GM21423 (cell line): ENCODE data around the gene UNC79.

ENCODE experiments used
- ATAC-seq: cut with Tn5 transposase; IDR thresholded peaks from one replicate; pipeline ENCODE4 v1.9.1; 2021; ENCODE audit warnings: mild to moderate bottlenecking, moderate library complexity; ENCODE audit not compliant: unreplicated experiment

UNC79 gene

GRCh38 chr14:93705513-93706156 lies 274.9 kb downstream of the UNC79 start:
- ATAC-seq = no peak

GRCh38 chr14:93706360-93706955 lies 275.7 kb downstream of the UNC79 start:
- no peak for ATAC-seq

- ATAC-seq = no peak
Observed at GRCh38 chr14:93707475-93707874, 276.7 kb downstream of the UNC79 start.

- no peak for ATAC-seq
Observed at GRCh38 chr14:93708311-93708734, 277.6 kb downstream of the UNC79 start.

DNA sequence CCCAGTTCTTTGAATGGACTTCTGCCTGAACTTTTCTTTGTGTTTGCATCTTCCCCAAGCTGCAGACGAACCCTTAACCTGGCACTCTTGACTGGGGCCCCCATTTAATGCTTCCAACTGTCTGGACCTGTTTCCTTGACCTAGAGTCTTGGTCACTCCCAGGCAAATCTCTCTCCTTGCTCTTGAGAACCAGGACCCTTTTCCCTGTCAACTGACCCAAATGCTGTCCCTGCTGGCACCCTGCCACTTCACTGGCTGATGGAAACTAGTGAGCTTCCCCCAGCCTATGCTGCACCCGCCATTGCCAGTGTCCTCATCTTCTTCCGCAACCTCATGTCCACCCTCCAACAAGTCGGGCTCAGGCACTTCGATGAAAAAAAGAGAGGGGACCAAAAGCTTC lies 278.1 kb downstream of the UNC79 start:
- no peak for ATAC-seq

GRCh38 chr14:93709249-93709648 lies 278.5 kb downstream of the UNC79 start:
- no peak for ATAC-seq

DNA sequence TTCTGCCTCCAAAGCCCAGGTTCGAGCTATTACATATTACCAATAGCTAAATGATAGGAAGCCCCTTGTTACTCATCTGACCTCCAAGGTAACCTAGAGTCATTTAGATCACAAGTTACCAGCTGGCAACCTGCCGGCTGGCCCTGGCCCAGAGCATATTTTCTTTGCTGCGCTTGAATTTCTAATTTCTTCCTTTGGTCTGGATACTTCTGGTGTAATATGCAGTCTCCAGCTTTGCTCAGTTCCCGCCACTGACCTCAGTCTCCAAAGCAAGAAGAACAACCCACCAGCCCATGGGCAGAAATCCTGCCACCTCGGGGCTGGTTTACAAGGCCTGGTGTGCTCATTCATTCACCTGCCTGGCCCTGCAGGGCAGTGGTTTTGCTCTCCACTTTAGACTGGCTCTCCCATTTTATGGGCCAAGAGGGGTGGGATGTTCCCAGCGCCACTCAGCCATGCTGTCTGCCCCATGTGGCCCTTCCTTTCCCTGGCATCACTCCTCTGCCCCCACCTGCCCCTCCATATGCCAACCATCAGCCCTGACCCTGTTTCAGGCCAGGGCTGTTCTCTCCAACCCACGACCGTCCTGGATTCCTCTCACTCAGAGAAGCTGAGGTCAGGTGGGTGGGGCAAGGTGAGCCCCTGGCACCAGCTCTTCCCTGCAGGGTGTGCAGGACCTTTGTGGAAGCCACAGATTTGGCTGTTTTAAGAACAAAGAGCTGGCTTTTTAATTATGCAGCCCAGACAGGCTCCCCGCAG lies 281.5 kb downstream of the UNC79 start:
- ATAC-seq = no peak

GRCh38 chr14:93712838-93713724 lies 282.3 kb downstream of the UNC79 start:
- ATAC-seq = no peak

DNA sequence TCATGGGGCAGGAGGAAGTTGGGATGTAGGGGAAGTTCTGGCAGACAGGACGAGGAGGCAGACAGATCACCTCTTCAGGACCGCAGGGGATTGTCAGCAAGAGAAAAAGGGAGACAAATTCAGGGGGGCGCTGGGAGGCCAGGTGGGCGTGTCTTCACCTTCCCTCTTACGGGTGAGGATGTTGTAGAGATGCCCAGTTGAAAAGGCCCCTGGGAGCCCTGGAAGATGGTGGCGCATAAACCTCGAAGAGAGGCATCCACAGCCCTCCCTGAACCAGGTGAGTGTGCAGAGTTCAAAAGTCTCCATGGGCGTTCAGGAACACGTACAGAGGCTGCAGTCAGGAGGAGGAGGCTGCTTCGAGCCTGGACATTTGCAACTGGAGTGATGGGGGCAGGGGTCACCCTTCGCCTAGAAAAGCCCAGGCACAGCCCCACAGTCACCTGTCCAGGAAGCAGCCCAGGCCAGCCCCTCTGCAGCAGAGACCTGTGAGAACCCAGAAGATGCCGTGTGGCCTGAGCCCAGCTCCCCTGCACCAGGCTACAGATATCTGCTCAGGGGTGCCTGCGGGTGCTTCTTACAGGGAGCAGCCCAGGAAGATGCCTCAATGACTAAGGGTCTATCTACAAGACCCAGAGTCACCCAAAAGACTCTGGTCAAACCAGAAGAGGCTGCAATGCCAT lies 283.1 kb downstream of the UNC79 start:
- no peak for ATAC-seq

DNA sequence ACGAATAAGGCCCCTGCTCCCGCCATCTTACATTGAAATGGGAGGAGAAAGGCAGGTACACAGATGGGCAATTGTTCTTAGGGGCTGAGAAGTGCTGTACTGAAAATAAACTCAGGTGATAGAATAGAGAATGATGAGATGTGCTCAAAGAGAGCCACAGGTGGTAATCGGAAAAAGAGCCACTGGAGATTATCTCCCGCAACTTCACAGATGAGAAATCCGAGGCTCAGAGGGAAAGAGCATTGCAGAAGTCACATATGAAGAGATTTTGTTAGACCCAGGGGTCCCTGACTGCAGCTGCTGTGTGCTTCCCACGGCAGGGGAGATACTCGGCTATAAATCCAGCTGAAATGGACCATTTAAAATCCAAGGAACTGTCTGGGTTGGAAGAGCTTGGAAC lies 283.9 kb downstream of the UNC79 start:
- no peak for ATAC-seq

- ATAC-seq = no peak
Observed at GRCh38 chr14:93715279-93715927, 284.7 kb downstream of the UNC79 start.

GRCh38 chr14:93716002-93716745 lies 285.4 kb downstream of the UNC79 start:
- no peak for ATAC-seq

GRCh38 chr14:93716746-93717667 lies 286.3 kb downstream of the UNC79 start:
- no peak for ATAC-seq

DNA sequence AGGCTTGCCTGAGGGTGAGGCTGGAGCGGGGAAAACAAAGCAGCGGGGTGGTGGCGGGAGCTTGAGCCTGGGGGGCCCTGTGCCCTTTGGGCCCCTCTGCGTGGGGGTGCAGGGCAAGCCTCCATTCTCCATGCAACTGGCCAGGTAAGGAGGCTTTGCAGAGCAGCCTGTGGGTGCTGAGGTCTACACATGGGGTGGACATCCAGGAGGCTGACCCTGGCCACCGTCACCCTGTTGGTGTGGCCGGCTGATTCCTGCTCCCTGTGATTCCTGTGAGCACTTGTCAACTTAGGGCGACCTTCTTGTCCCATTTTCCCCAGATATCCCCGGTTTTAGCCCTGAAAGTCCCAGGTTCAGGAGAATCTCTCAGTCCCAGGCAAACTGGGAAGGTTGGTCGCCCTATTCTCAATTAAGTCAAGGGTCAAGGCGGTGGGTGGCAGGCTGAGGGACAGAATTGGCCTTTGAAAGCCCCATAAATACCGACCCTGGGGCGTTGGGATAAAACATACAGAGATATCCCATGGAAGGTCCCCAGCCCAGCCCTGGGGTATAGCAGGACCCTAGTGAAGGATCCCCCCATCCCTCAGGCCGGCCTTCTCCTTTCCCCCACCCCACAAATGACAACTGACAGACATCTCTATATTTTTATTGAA lies 287.1 kb downstream of the UNC79 start:
- ATAC-seq = no peak

- no peak for ATAC-seq
Observed at GRCh38 chr14:93719256-93719655, 288.5 kb downstream of the UNC79 start.

- ATAC-seq = no peak
Observed at GRCh38 chr14:93720076-93720815, 289.5 kb downstream of the UNC79 start.

- no peak for ATAC-seq
Observed at GRCh38 chr14:93720981-93721483, 290.3 kb downstream of the UNC79 start.
